GM21717 (cell line): Measurements from ENCODE around the gene PTMA.
"Not testable (repeated sequence)": the region's sequence is repeated elsewhere in the genome, so short reads cannot be mapped to it uniquely, and the experiment has no call there.

Experiments
- ATAC-seq: cut with Tn5 transposase; IDR thresholded peaks from one replicate; pipeline ENCODE4 v1.9.1; 2021; ENCODE audit warnings: mild to moderate bottlenecking, moderate library complexity; ENCODE audit not compliant: unreplicated experiment

PTMA gene

DNA sequence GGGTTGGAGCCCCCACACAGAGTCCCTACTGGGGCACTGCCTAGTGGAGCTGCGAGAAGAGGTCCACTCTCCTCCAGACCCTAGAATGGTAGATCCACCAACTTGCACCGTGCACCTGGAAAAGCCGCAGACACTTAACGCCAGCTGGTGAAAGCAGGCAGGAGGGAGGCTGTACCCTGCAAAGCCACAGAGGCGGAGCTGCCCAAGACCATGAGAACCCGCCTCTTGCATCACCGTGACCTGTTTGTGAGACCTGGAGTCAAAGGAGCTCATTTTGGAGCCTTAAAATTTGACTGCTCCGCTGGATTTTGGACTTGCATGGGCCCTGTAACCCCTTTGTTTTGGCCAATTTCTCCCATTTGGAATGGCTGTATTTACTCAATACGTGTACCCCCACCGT lies 40.7 kb downstream of the PTMA start:
- ATAC-seq: not testable (repeated sequence)

DNA sequence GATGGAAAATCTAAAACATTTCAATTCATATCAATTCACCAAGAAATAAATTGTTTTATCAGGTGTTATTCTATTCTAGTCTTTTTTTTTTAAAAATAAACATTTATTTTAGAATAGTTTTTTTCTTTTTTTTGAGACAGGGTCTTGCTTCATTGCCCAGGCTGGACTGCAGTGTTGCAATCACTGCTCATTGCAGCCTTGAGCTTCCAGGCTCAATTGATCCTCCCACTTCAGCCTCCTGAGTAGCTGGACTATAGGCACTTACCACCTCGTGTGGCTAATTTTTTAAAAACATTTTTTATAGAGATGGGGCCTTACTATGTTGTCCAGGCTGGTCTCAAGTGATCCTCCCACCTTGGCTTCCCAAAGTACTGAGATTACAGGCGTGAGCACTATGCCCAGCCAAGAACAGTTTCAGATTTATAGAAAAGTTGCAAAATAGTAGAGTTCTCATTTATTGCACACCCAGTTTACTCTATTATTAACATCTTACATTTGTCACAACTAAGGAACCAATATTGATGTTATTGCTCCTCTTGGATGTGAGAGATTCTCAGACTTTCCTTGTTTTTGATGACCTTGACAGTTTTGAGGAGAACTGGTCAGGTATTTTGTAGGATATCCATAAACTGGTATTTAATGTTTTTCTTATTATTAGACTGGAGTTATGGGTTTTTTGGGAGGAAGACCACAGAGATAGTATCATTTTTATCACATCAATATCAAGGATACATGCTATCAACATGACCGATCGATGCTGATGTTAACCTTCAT lies 42.9 kb downstream of the PTMA start:
- no peak for ATAC-seq

DNA sequence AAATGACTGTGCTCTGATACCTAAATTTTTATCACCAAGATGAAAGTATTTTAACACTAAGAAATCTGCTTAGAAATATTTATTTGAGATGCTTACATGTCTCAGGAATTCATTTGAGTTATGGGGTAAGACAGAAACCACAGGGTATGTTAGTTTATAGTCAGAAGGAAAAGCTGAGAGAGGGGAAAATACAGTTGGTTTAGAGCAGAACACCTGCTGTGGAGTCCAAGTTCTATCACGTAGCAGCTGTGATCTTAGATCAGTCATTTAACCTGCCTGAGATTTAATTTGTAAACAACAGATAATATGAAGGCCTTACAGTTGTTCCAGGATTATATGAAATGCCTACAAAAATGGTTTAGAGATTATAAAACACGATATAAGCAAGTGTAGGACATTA lies 43.7 kb downstream of the PTMA start:
- ATAC-seq: no peak

DNA sequence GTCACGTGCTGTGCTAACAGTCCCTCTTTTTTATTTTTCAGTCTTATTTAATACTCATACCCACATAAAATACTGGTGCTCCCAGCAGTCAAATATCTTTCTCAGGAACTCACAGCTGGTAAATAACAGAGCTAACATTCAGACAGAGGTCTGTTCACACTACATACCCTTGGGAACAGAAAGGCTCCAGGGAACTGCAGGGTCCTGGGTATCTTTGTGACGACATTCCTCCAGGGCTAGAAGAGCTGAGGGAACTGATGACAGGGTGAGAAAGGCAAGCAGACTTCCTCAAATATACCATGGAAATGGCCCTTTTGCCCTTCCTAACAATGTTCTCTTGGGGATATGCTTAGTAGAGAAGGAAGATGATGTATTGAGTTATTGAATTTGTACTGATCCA lies 53.4 kb downstream of the PTMA start:
- ATAC-seq: no peak
